Type B pancreatic cell (in vitro differentiated cells): ENCODE results near the gene NRCAM. TPM values are rescaled to one million over a fixed set of nuclear protein-coding genes. Genes with fewer than 3 reads are reported as not detected.
A peak's percentile ranks its signal among the peaks of the same experiment; 100 is the strongest.

Experiments used
- DNase-seq: peaks from one replicate; pipeline ENCODE4 v3.0.0; 2021; ENCODE audit warnings: mixed read lengths; ENCODE audit not compliant: unreplicated experiment; ENCODE audit errors: extremely low spot score
- H3K27ac Mint-ChIP-seq: 2 replicates; pipeline ENCODE4 v1.8.0; 2021; ENCODE audit warnings: mild to moderate bottlenecking, mixed read lengths
- H3K27me3 Mint-ChIP-seq: 2 replicates; pipeline ENCODE4 v1.8.0; 2021; ENCODE audit warnings: mixed read lengths
- H3K36me3 Mint-ChIP-seq: 2 replicates; pipeline ENCODE4 v1.8.0; 2021; ENCODE audit warnings: mixed read lengths
- H3K4me1 Mint-ChIP-seq: one replicate; pipeline ENCODE4 v1.8.0; 2021; ENCODE audit warnings: mixed read lengths; ENCODE audit not compliant: unreplicated experiment
- H3K4me3 Mint-ChIP-seq: 2 replicates; pipeline ENCODE4 v1.8.0; 2021; ENCODE audit warnings: mild to moderate bottlenecking, mixed read lengths
- H3K9me3 Mint-ChIP-seq: 2 replicates; pipeline ENCODE4 v1.8.0; 2021; ENCODE audit warnings: mixed read lengths
- CTCF ChIP-seq: fragments of 200-600 bp; sonication (generic); conservative IDR thresholded peaks from 2 replicates; pipeline ENCODE4 v1.5.0; 2021; ENCODE audit warnings: antibody characterized with exemption, mild to moderate bottlenecking
- total RNA-seq: library from RNA; stranded (reverse); gene quantifications from 2 replicates; pipeline ENCODE4 v1.2.1, GENCODE V29; 2021; ENCODE audit warnings: low replicate concordance

Gene NRCAM
- total RNA-seq, 1 donor from 2014 or later: 41.0 TPM

- DNase-seq: no peak
- no peak for TF ChIP-seq CTCF
- Mint-ChIP-seq H3K27ac (peak overlapping the region; percentile 25), H3K9me3 (no peaks in the 10 kb centered on the region), H3K4me3 (no peak overlapping the region), H3K36me3 (peaks cover 4% of the 10 kb centered on the region), H3K27me3 (no peaks in the 10 kb centered on the region), H3K4me1 (peaks cover 27% of the 10 kb centered on the region)
Observed at GRCh38 chr7:108417144-108417543, 39.1 kb downstream of the NRCAM start.

GRCh38 chr7:108415821-108416536 is 40.3 kb downstream of the NRCAM start:
- no peak for DNase-seq
- Mint-ChIP-seq H3K27ac (peak overlapping the region; percentile 60), H3K4me1 (peaks cover 22% of the 10 kb centered on the region), H3K9me3 (no peaks in the 10 kb centered on the region), H3K4me3 (peak overlapping the region; percentile 3), H3K27me3 (no peaks in the 10 kb centered on the region), H3K36me3 (peaks cover 4% of the 10 kb centered on the region)
- no peak for TF ChIP-seq CTCF

GRCh38 chr7:108415084-108415483 is 41.2 kb downstream of the NRCAM start:
- no peak for DNase-seq
- Mint-ChIP-seq H3K27me3 (no peaks in the 10 kb centered on the region), H3K4me1 (peaks cover 22% of the 10 kb centered on the region), H3K36me3 (peaks cover 4% of the 10 kb centered on the region), H3K27ac (no peak overlapping the region), H3K9me3 (no peaks in the 10 kb centered on the region), H3K4me3 (no peak overlapping the region)
- TF ChIP-seq CTCF: no peak

GRCh38 chr7:108413782-108414492 is 42.3 kb downstream of the NRCAM start:
- TF ChIP-seq CTCF: no peak
- Mint-ChIP-seq H3K36me3 (peaks cover 4% of the 10 kb centered on the region), H3K27ac (no peak overlapping the region), H3K9me3 (no peaks in the 10 kb centered on the region), H3K4me3 (no peak overlapping the region), H3K4me1 (peaks cover 19% of the 10 kb centered on the region), H3K27me3 (no peaks in the 10 kb centered on the region)
- no peak for DNase-seq

- H3K4me3 Mint-ChIP-seq: no peak overlapping the region
- TF ChIP-seq CTCF: no peak
- H3K27ac Mint-ChIP-seq: no peak overlapping the region
- H3K9me3 Mint-ChIP-seq: no peaks in the 10 kb centered on the region
- DNase-seq: no peak
- peaks cover 17% of the 10 kb centered on the region for H3K4me1 Mint-ChIP-seq
- H3K27me3 Mint-ChIP-seq: no peaks in the 10 kb centered on the region
- H3K36me3 Mint-ChIP-seq: peaks cover 4% of the 10 kb centered on the region
Observed at GRCh38 chr7:108413337-108413736, 42.9 kb downstream of the NRCAM start.
